SK-N-DZ (cell line): ENCODE data around the gene TRPV5.

Source experiments
- DNase-seq: peaks from one replicate; pipeline ENCODE4 v3.0.0-alpha.2; 2015; ENCODE audit warnings: low spot score

TRPV5 gene

DNA sequence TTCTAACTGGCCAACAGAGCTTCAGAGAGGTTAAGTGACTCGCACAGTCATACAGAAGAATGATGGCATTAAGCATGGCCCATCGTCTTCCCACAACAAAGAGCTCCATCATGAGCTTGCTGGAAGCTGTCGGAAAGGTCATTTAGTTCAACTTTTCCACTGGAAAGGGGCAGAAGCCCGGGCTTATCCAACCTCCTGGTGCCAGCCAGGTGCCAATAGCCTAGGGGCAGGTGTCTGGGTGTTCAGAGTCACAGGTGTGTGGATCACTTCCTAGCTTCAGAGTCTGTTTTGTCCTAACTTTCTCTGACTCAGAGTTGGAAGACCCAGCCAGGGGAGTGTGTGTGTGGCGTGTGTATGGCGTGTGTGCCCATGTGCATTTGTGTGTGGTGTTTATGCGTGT, 46.7 kb downstream of the TRPV5 start:
- DNase-seq: no peak

DNA sequence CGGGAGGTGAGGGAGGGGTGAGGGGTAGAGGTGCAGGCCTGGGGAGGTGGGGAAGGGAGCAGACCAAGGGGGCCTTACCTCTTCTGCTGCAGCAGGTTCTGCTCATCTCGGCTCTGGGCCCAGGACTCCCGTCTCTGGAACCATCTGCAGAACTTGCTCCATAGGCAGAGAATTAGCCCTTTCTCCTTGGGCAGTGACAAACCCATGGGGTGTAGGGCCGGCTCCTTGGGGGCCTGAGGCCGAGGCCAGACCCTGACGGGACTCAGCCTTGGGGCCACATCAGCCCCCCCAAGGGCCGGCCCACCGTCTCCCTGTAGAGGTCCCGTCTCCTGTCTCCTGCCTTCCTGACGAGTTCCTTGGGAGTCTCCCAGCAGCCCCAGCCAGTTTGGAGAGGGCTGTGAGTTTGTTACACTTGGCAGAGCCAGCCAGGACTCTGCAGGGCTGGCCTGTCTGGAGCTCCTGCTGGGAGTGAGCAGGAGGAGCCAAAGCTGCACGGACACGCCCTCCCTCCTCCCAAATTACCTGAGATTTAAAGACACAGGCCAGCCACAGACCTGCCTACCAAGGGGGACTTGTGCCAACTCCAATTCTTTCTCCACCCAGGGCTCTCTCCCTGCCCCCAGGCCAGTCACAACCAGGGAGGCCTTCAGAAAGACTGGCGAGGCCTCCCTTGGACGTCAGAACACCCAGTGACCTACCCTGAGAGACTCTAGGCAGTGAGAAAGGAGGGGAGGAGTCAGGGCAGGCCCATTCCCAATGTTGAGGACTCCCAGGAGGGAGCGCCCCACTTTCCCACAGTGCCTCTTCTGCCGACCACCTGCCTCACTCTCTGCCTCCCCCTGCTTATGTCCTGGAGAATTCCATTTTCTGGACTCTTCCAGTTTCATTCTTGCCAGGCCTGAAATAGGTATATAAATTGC, 48.0 kb downstream of the TRPV5 start, which contains the start of gene TRPV6:
TSS of gene TRPV6 (minus strand) at position 435 of the 920 bp plus-strand sequence.
- DNase-seq: no peak

DNA sequence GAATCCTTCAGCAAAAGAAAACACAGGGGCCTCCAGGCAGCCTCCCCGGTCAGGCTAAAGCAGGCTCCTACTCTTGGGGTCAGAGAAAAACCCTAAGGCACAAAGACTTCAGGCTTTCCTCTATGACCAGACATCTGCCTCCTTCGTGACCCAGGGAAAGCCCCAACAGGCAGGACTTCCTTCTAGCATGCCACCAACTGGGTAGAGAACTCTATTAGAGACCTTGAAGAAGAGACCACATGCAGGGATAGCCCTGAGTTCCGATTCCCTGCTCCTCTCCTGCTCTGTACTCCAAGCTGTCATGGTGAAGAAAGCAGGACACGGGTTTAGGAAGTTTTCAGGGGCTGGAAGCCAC, 49.3 kb downstream of the TRPV5 start:
- no peak for DNase-seq

DNA sequence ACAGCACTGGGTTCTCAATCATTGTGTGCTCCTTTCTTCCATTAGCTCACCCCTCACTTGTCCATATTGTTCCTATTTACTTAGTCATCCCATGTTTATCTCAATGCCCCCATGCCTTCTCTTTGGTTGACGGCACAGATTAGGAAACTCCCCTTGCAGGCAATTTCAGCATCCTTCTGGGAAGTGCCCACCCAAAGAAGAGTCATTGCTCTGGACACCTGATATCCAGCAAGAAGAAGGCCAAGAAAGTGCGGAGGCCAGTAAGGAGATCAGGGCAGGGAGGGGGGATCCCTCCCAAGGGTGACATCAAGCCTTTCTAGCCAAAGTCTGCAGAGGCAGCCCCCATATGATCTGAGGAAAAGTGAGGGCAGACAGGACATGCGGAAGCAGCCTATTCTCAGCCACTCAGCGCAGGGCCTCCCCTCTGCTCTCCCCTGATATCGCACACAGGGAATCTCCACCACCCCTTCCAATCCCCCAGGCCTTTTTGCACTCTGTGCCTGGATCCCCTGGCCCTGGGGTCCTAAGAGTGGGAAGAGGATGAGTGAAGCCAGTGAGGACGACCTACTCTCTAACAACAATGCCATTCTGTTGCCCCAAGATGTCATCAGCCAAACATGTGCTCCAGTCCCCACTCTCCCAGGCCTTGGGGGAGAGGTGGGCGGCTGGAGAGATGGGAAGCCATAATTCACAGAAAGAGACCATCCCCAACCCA, 49.8 kb downstream of the TRPV5 start:
- DNase-seq: no peak

DNA sequence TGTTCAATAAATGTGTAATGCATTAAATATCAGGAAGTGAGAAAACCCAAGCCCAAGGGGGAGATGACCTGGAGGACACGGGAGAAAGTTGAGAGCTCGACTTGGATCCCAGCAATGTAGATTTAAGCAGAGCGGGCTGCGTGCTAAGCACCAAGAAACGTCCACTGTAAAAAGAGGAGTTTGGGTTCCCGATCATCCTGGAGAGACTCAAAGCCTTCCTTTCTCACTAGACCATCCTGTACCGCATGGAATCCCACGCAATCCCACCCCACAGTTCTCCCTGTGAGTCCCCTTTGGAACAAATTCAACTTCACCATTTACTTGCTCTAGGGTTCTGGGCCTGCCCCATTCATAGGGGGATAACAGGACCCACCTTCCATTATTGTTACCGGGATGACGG, 50.4 kb downstream of the TRPV5 start:
- DNase-seq: no peak

DNA sequence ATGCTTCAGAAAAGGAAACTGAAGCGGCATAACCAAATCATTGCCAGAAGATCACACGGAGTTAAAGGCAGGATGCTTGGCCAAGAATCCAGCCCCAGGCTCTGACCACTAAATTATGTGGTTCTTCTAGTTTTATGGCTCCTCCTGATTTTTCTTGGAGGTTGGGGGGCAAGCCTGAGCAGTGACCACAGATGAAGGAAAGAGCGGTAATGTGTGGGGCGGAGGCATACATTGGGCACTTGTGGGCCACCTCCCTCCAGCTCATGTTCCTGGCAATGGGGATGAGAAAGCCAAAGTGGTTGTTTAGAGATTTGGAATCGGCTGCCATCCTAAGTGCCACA, 51.2 kb downstream of the TRPV5 start:
- DNase-seq: no peak

DNA sequence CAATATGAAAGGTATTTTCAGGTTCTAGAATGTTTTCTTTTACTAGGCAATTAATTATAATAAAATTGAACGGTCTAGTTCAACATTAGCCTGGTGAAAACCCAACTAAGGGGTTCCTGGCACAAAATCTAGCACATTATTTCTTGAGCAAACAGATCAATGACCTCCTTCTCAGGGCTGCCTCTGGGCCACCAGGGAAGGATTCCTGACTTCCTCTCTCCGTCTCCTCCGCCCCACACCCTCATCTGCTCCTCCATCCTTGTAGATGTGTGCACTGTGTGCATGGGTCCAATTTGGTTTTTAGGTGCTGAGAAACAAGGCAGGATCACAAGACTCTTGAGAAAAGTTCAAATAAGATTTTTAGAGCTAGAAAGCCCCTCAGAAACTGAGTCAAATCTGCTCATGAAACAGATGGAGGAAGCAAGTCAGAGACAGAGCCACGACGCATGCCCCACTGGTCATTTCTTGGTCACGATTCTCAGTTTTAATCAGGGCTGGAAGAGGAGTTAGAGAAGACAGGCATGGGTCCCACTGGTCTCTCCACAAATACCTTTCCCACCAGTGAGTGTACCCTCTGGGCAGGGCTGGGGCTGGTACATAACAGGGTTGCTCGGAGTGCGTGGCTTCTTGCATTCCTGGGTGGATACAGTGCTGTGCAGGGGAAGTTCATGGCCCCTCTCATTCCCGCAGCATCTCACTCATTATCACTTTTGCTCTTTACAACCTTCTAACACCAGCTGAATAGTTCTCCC, 51.8 kb downstream of the TRPV5 start:
- no peak for DNase-seq

DNA sequence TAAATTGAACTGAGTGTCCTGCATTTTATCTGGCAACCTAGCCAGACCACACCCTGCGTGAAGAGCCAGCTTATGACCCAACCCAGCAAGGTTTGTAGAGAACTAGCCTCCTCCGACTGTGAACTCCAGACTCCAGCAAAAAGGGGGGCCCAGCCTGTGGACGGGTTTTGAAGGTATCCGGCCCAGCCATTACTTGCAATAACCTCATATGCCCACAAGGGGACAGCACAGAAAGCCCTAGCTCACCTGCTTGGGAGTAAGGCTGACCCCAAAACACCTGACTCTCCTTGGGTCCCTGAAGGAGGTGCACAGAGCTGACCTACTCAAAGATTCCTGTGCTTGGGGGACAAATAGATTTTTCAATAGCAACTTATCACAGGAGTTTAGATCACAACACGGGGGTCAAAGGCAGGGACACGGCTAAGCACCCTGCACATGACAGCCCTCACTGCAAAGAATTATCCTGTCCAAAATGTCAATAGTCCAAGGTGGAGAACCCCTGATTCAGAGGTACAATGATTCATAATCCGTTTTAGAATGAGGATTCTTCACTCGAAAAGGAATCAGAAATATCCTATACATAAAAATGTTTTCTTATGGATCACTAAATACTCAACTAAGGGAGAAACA, 52.6 kb downstream of the TRPV5 start:
- DNase-seq: no peak

DNA sequence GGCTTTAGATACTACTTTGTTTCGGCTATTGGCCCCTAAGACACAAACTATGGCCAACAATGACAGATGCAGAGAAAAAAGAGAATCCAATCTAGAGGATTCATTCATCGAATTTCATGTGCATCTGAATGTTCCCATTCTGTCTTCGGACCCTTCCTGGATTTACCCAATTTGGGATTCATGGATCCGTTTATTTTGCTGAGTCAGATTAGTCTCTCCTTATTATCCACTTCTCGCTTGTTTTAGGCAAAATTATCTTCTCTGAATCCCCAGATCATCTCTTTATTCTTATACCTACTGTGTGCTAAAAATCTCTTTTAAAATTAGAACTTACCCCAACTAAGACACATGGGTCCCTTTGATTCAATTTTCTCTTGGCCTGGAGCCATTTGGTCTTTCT, 54.5 kb downstream of the TRPV5 start:
- DNase-seq: no peak

DNA sequence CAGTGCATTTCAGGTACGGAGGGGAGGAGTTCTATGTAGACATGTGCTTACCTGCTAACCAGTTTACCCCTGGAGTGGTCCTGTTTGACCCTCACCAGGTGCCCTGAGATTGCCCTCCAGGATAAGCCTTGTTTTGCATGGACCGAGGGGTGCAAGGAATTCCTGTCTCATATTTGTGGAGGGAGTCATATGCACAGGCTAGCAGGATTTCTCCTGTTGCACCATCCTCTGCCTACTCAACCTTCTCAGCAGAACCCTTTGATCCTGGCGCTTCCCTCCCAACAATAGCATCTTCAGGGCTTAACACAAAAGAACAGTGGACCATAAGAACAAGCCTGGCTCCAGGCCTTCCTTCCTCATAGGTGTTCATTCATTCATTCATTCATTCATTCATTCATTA, 55.2 kb downstream of the TRPV5 start:
- DNase-seq: no peak

DNA sequence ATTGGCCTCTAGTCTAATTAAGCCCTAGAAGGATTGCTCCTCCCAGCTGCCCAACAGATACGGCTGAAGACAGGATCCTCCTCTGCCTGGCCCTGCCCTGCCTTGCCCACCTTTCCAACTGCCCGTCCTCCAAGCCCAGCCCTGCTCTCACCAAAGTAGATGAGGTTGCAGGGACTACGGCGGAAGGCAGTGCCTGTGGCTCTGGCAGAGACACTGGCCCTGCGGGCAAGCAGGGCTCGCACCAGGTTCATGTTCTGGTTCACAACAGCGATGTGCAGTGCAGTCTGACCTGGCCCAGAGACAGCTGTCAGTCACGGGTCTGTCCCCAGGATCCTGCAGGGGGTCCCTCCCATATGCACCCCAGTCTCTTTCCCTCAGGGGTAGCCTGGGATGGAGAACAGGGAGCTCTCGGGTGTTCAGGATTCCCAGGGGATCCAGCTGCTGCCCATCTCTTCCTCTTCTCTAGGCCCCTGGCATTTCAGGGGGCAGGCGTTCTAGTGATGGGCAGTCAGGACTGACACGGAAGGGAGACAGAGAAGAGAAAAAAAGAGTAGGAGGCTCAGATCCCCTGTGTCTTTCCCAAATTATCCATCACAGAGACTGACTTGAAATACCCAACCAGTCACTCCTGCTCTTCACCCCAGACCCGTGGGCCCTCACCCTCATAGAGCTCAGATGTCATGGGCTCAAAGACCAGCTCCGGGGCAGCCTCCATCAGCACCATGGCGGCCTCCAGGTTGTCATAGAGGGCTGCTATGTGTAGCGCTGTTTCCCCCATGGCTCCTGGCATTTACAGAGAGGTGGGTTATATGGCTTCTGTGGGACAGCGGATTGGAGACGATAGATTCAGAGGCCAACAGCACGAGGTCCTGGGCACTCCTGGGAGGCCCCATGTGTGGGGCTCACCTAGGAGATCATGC, 56.3 kb downstream of the TRPV5 start:
- DNase-seq: no peak

DNA sequence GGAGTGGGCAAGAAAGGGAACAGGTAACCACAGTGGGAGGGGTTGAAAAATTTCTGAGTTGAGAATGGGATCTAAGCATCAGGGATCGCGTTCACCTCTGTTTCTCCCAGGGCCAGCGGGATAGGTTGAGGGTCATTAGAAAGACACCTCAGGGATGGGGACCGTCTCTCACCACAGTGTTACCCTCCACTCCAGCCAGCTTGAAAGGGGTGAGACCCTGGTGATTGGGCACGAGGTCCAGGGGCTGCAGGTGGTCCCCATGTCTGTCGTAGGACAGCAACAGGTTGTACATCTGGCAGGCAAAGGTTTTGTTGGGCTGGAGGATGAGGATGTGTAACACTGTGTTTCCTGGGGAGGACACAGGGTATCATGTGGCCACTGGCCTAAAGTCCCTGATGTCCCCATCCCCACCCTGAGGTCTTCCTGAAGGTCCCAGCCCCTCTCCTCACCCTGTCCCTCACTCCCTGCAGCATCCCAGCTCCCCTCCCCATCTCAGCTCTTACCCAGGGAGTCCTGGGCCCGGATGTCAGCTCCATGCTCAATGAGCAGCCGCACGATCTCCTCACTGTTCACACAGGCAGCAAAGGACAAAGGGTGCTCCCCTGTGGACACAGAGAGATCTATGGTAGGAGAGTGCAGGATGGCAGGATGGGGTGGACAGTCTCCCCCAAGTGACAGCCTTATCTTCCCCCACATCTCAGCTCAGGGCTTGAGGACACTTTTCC, 57.1 kb downstream of the TRPV5 start:
- no peak for DNase-seq

DNA sequence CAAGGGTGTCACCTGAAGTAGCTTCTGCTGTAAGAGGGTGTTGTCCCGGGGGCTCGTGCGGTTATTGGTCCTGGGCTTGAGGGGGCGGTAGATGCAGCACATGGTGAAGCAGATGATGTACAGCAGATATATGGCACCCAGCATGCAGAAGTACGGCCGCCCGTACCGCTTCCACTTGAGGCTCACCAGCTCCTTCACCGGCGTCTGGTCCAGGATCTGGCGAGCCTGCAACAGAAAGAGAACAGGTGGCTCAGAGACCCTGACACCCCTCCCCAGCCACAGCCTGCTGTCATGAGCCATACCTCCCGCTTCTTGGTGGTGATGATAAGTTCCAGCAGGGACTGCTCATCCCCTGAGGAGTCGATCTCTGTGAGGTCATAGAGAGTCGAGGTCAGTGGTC, 58.1 kb downstream of the TRPV5 start:
- no peak for DNase-seq

DNA sequence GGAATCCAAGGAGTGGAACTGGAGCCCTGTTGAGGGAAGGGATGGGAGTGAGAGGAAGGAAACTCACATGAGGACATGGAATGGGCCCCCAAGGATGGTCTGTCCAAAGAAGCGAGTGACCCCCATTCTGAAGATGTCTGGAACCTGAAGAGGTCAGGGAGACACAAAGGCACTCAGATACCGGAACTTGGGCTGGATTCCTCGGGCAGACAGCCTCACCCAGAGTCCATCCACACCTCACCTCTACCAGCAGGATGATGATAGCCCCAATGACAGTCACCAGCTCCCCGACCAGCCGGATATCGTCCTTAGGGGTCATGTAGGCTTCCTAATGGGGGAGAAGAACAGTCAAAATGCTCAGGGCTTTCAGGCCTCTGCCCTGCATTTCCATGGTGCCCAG, 58.7 kb downstream of the TRPV5 start:
- DNase-seq: no peak

DNA sequence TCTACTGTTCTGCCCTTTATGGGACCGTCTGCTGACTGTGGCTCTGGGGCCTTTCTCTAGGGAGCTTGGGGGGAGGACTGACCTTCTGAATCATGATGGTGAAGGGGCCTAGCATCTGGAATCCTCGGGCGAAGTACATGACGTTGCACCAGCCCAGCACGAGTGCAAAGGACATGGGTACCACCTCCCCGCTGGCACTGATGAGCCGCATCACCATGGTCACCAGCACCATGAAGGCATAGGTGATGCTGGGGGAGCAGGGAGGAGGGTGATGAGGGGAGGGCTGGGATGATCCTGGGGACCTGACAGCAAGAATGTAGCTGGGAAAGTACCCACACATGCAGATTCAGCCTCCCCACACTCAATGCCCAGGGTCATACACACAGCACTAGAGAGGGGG, 59.1 kb downstream of the TRPV5 start:
- no peak for DNase-seq

DNA sequence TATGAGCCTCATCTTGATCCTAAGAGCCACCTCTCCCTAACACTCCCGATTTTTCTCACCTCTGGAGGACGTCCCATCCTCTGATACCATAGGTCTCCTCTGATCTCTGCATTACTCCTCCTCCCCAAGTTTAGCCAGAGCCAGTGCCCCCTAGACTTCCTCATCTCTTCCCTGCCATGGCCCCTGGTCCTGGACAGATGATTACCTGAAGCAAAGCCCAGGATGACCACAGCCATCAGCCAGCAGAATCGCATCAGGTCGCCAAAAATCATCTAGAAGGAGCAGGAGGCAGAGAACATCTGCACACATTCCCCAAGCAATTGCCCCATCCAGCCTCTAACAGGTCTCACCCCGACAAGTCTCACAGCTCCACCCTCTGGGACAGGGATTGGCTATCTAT, 59.7 kb downstream of the TRPV5 start:
- DNase-seq: no peak

DNA sequence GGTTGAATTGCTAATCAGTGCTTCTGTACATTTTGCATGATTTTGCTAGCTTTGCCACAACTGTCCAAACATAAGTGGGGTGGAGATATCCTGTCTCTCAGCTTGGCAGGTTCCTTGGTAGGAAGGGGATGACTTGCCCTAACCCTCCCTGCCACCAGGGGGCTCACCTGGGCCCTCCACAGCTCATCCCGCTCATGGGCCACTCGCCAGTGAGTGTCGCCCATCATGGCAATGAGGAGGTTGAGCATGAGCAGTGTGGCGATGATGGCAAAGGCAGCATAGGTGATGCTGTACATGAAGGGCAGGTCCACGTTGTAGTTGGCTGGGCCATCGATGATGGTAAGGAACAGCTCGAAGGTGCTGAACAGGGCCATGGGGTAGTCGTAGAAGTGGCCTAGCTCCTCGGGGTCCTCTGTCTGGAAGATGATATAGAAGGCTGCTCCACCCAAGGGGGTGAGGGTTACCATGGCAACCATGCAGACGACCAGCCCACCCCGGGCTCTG, 60.2 kb downstream of the TRPV5 start:
- no peak for DNase-seq

DNA sequence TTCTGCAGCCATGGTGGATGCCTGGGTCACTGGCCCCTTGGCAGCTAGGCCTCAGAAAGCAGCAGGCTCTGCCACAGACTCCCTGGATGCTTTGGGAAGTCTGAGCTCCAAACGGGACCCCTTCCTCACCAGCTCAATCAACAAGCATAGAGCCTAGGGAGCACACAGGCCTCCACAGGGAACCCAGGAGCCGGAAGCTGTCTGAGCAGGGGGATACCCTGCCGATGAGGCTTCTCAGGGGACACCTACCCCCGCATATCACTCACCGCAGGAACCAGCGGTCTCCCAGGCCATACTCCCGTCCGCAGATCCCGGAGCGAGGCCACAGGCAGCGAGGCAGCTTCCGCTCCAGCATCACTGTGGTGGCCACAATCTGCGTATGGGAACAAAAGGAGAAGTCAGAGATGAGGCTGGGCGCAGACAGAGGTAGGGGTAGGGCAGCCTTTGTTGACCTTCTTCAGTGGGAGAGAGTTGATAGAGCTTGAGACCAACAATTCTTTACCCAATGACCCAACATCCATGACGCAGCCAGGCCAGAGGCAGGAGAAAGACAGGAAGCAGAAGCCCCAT, 61.4 kb downstream of the TRPV5 start:
- DNase-seq: no peak

DNA sequence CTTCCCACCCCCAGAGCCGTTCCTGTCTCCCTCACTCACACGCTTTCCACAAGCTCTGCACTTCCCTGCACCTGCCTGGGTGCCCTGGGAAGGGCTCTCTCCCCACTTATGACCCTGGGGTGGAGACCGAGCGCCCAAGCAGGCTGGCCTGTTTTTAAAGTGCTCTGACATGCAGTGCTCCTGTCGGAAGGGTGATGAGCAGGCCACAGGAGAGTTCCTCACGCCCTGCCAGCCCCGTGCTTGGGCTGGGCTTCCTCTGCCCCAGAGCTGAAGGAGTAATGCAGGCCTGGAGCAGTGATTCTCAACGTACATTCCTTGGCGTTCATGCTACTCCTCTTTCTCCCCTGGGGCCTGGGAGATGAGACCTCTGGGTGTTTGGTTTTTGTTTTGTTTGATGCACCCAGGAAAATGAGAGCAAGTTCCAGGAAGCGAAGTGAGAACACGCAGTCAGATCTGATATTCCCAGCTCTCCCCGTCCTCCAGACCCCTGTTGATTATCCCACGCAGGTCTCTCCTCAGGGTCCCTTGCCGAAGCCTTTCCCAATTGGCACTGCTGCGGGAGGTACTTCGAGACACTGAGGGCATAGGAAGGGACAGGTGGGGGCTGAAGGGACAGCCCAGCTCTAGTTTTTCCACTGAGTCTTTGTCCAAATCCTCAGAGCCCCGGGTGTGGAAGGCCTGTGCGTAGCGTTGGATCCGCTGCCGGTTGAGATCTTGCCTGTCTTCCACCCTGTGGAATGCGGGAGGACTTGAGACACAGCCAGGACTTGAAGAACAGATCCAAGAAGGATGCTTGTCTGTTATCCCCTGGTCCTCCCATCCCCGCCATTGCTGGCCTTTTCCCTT, 62.1 kb downstream of the TRPV5 start:
- no peak for DNase-seq
